ENCODE measurements around the gene AKAP11. TPM values are rescaled to one million over a fixed set of nuclear protein-coding genes. Genes with fewer than 3 reads are reported as not detected.

The AKAP11 gene
- total RNA-seq, 1 donor: 20.3 TPM

- no peak overlapping the region for H3K4me3 ChIP-seq (ENCODE audit: low read length)
- no peaks in the 10 kb centered on the region for H3K27me3 ChIP-seq (ENCODE audit: insufficient read depth, low read length)
- H3K4me1 ChIP-seq (ENCODE audit: insufficient read depth, low read length): no peaks in the 10 kb centered on the region
- H3K9me3 ChIP-seq (ENCODE audit: low read depth, low read length): no peaks in the 10 kb centered on the region
These were observed 26.4 kb downstream of the AKAP11 start for GRCh38 chr13:42298392-42298791.

GRCh38 chr13:42305503-42305902, 33.6 kb downstream of the AKAP11 start:
- H3K4me1 ChIP-seq (ENCODE audit: insufficient read depth, low read length): no peaks in the 10 kb centered on the region
- no peaks in the 10 kb centered on the region for H3K27me3 ChIP-seq (ENCODE audit: insufficient read depth, low read length)
- H3K9me3 ChIP-seq (ENCODE audit: low read depth, low read length): no peaks in the 10 kb centered on the region
- H3K4me3 ChIP-seq (ENCODE audit: low read length): no peak overlapping the region

- no peak overlapping the region for H3K4me3 ChIP-seq (ENCODE audit: low read length)
- H3K9me3 ChIP-seq (ENCODE audit: low read depth, low read length): no peaks in the 10 kb centered on the region
- no peaks in the 10 kb centered on the region for H3K27me3 ChIP-seq (ENCODE audit: insufficient read depth, low read length)
- H3K4me1 ChIP-seq (ENCODE audit: insufficient read depth, low read length): no peaks in the 10 kb centered on the region
These were observed 35.5 kb downstream of the AKAP11 start for GRCh38 chr13:42307461-42307860.

- Histone ChIP-seq H3K27me3 (ENCODE audit: insufficient read depth, low read length) (no peaks in the 10 kb centered on the region), H3K4me3 (ENCODE audit: low read length) (no peak overlapping the region), H3K4me1 (ENCODE audit: insufficient read depth, low read length) (no peaks in the 10 kb centered on the region), H3K9me3 (ENCODE audit: low read depth, low read length) (no peaks in the 10 kb centered on the region)
These were observed 41.0 kb downstream of the AKAP11 start for GRCh38 chr13:42312817-42313431.

- Histone ChIP-seq H3K4me1 (ENCODE audit: insufficient read depth, low read length) (no peaks in the 10 kb centered on the region), H3K27me3 (ENCODE audit: insufficient read depth, low read length) (no peaks in the 10 kb centered on the region)
These were observed 46.6 kb downstream of the AKAP11 start for GRCh38 chr13:42318570-42318969.

GRCh38 chr13:42320375-42320787, 48.4 kb downstream of the AKAP11 start:
- no peaks in the 10 kb centered on the region for H3K4me1 ChIP-seq (ENCODE audit: insufficient read depth, low read length)
- no peak overlapping the region for H3K4me3 ChIP-seq (ENCODE audit: low read length)
- no peaks in the 10 kb centered on the region for H3K27me3 ChIP-seq (ENCODE audit: insufficient read depth, low read length)
- H3K9me3 ChIP-seq (ENCODE audit: low read depth, low read length): no peaks in the 10 kb centered on the region

More at GRCh38 chr13:42318570-42318969, 46.6 kb downstream of the AKAP11 start:
- H3K4me3 ChIP-seq (ENCODE audit: low read length): no peak overlapping the region
- H3K9me3 ChIP-seq (ENCODE audit: low read depth, low read length): no peaks in the 10 kb centered on the region

GRCh38 chr13:42322806-42323205, 50.9 kb downstream of the AKAP11 start:
- Histone ChIP-seq H3K4me1 (ENCODE audit: insufficient read depth, low read length) (no peaks in the 10 kb centered on the region), H3K27me3 (ENCODE audit: insufficient read depth, low read length) (no peaks in the 10 kb centered on the region), H3K4me3 (ENCODE audit: low read length) (no peak overlapping the region), H3K9me3 (ENCODE audit: low read depth, low read length) (no peaks in the 10 kb centered on the region)

GRCh38 chr13:42324704-42325103, 52.8 kb downstream of the AKAP11 start:
- H3K4me3 ChIP-seq (ENCODE audit: low read length): no peak overlapping the region
- no peaks in the 10 kb centered on the region for H3K27me3 ChIP-seq (ENCODE audit: insufficient read depth, low read length)
- no peaks in the 10 kb centered on the region for H3K9me3 ChIP-seq (ENCODE audit: low read depth, low read length)
- peaks cover 4% of the 10 kb centered on the region for H3K4me1 ChIP-seq (ENCODE audit: insufficient read depth, low read length)

GRCh38 chr13:42327725-42328124, 55.8 kb downstream of the AKAP11 start:
- Histone ChIP-seq H3K4me1 (ENCODE audit: insufficient read depth, low read length) (peaks cover 6% of the 10 kb centered on the region), H3K9me3 (ENCODE audit: low read depth, low read length) (no peaks in the 10 kb centered on the region), H3K27me3 (ENCODE audit: insufficient read depth, low read length) (no peaks in the 10 kb centered on the region), H3K4me3 (ENCODE audit: low read length) (no peak overlapping the region)

- Histone ChIP-seq H3K9me3 (ENCODE audit: low read depth, low read length) (no peaks in the 10 kb centered on the region), H3K4me3 (ENCODE audit: low read length) (no peak overlapping the region), H3K4me1 (ENCODE audit: insufficient read depth, low read length) (peaks cover 6% of the 10 kb centered on the region), H3K27me3 (ENCODE audit: insufficient read depth, low read length) (no peaks in the 10 kb centered on the region)
These were observed 56.7 kb downstream of the AKAP11 start for GRCh38 chr13:42328672-42329071.

- no peaks in the 10 kb centered on the region for H3K9me3 ChIP-seq (ENCODE audit: low read depth, low read length)
- H3K27me3 ChIP-seq (ENCODE audit: insufficient read depth, low read length): no peaks in the 10 kb centered on the region
- peaks cover 6% of the 10 kb centered on the region for H3K4me1 ChIP-seq (ENCODE audit: insufficient read depth, low read length)
- no peak overlapping the region for H3K4me3 ChIP-seq (ENCODE audit: low read length)
These were observed 57.3 kb downstream of the AKAP11 start for GRCh38 chr13:42329239-42329638.

GRCh38 chr13:42331009-42331408, 59.1 kb downstream of the AKAP11 start:
- no peak overlapping the region for H3K4me3 ChIP-seq (ENCODE audit: low read length)
- no peaks in the 10 kb centered on the region for H3K27me3 ChIP-seq (ENCODE audit: insufficient read depth, low read length)
- H3K4me1 ChIP-seq (ENCODE audit: insufficient read depth, low read length): peaks cover 6% of the 10 kb centered on the region
- no peaks in the 10 kb centered on the region for H3K9me3 ChIP-seq (ENCODE audit: low read depth, low read length)

- Histone ChIP-seq H3K9me3 (ENCODE audit: low read depth, low read length) (no peaks in the 10 kb centered on the region), H3K4me1 (ENCODE audit: insufficient read depth, low read length) (peaks cover 6% of the 10 kb centered on the region), H3K27me3 (ENCODE audit: insufficient read depth, low read length) (no peaks in the 10 kb centered on the region), H3K4me3 (ENCODE audit: low read length) (no peak overlapping the region)
These were observed 61.8 kb downstream of the AKAP11 start for GRCh38 chr13:42333613-42334328.

GRCh38 chr13:42334329-42334706, 62.4 kb downstream of the AKAP11 start:
- Histone ChIP-seq H3K27me3 (ENCODE audit: insufficient read depth, low read length) (no peaks in the 10 kb centered on the region), H3K9me3 (ENCODE audit: low read depth, low read length) (no peaks in the 10 kb centered on the region), H3K4me3 (ENCODE audit: low read length) (no peak overlapping the region)

GRCh38 chr13:42337808-42338600, 66.1 kb downstream of the AKAP11 start:
- no peak overlapping the region for H3K4me3 ChIP-seq (ENCODE audit: low read length)
- no peaks in the 10 kb centered on the region for H3K27me3 ChIP-seq (ENCODE audit: insufficient read depth, low read length)
- no peaks in the 10 kb centered on the region for H3K9me3 ChIP-seq (ENCODE audit: low read depth, low read length)
- no peaks in the 10 kb centered on the region for H3K4me1 ChIP-seq (ENCODE audit: insufficient read depth, low read length)

More at GRCh38 chr13:42334329-42334706, 62.4 kb downstream of the AKAP11 start:
- peaks cover 6% of the 10 kb centered on the region for H3K4me1 ChIP-seq (ENCODE audit: insufficient read depth, low read length)
